SK-N-MC (cell line): ENCODE measurements around the gene CNPY4.

ENCODE experiments used
- EZH2 ChIP-seq: fragments of 200-600 bp; sonication (generic); IDR thresholded peaks from one replicate; pipeline ENCODE4 v1.6.1; 2017; ENCODE audit warnings: antibody characterized with exemption
- FOXP2 ChIP-seq: optimal IDR thresholded peaks from 2 replicates; pipeline ENCODE3; 2011; ENCODE audit warnings: mild to moderate bottlenecking, moderate library complexity; ENCODE audit not compliant: insufficient read depth; ENCODE audit errors: extremely low read length, control extremely low read depth
- POLR2AphosphoS5 ChIP-seq: IDR thresholded peaks from 2 replicates; pipeline ENCODE4 v1.6.1; 2012; ENCODE audit warnings: mild to moderate bottlenecking, low read depth, low read length, borderline replicate concordance

DNA sequence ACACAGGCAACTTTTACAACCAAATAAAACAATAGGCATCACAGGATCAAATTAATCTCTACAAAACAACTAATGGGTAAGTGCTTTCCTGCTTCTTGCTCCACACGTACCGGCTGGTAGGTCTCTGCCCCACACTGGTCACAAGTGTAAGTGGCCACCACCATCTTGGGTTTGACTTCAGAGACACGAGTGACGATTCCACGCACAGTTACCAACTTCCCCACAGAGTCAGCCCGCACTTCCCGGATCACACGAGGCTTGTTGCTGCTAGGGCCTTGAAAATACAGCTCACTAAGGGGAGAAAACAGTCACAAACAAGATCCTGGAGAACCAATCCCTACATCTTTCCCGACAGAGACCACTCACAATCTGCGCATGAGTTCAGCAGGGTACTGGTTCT, 20.5 kb upstream of the CNPY4 start:
- TF ChIP-seq EZH2 (no peak), POLR2AphosphoS5 (no peak), FOXP2 (no peak)
